Measurements from ENCODE around the gene KIAA1549.
A peak's percentile ranks its signal among the peaks of the same experiment; 100 is the strongest.
"Not testable (repeated sequence)": the region's sequence is repeated elsewhere in the genome, so short reads cannot be mapped to it uniquely, and the experiment has no call there.

The KIAA1549 gene

GRCh38 chr7:138843632-138844580, 137.3 kb downstream of the KIAA1549 start:
- DNase-seq = no peak

GRCh38 chr7:138842111-138842510, 139.1 kb downstream of the KIAA1549 start:
- no peak for DNase-seq

DNA sequence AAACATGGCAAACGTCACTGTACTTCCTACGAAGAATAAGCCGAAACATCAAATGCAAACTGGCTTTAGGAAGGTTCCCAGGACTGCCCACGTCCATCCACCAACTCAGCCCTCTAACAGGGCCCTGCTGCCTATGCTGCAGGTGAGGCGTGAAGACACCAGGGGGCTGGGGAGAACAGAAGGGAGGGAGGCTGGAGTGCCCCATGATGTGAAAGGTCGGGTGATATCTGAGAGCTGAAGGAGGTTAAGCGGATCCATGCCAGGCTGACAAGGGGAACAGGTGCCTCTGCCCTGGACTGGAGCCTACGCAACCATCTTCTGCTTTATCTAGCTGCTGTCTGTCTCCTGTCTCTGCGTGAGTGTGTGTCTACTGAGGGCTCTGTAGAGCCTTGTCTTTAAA, 143.0 kb downstream of the KIAA1549 start:
- peak; percentile 31 for DNase-seq

- peak; percentile 47 for DNase-seq
Observed at GRCh38 chr7:138837627-138838026, 143.6 kb downstream of the KIAA1549 start.

- DNase-seq = no peak
Observed at GRCh38 chr7:138835087-138835486, 146.1 kb downstream of the KIAA1549 start.

GRCh38 chr7:138834583-138834982, 146.6 kb downstream of the KIAA1549 start:
- DNase-seq = no peak

DNA sequence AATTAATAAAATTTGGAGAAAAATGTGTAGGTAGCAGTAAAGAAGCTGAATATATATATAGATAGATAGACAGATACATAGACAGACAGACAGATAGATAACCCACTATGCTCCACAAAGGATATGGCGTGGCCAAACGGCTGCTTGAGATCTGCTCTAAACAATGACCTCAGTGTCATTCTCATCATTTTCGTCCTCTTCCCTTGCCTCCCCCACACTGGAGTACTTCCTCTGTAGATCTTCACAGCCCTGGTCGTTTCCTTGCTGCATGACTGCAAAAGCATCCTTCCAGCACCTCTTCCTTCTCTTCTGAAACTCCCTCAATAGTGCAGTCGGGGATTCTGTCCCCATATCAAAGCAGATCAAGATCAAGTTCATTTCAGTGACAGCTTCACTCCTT, 147.6 kb downstream of the KIAA1549 start:
- no peak for DNase-seq

DNA sequence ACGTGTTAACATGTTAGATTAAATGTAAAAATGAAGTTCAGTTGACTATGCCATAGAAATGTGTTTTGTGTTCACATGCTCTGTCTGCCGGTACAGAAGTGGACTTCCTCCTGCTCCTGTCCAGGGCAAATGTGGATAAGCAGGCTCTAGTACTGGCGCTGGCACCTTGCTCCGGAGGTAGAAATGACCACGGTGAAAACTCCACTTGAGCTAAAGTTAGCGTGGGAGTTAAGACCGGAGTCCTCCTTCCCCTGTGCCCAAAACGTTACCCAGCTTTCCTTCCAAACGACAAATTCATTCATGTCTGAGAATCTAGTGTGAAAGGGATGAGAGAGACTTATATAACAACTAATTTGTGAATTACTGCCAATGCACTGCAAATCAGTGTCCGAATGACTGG, 148.2 kb downstream of the KIAA1549 start:
- no peak for DNase-seq

GRCh38 chr7:138829335-138829734, 151.9 kb downstream of the KIAA1549 start:
- no peak for DNase-seq

DNA sequence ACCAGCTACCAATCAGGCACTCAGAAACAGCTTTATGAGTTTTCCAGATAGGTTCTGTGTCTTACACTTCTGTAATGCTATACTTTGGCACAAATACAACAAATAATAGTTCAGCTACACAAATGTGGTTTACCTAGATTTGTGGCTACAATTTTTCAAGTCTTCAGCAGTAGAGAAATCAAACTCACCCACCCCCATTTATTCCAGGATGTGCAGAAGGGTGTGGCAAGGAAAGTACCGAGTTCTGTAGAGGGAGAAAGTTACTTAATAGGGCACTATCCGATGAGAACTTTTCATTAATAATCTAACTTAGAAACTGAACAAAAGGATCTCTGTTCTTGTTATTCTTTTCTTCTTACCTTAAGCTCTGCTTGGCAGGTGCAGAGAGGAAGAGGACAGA, 152.9 kb downstream of the KIAA1549 start:
- DNase-seq = no peak

DNA sequence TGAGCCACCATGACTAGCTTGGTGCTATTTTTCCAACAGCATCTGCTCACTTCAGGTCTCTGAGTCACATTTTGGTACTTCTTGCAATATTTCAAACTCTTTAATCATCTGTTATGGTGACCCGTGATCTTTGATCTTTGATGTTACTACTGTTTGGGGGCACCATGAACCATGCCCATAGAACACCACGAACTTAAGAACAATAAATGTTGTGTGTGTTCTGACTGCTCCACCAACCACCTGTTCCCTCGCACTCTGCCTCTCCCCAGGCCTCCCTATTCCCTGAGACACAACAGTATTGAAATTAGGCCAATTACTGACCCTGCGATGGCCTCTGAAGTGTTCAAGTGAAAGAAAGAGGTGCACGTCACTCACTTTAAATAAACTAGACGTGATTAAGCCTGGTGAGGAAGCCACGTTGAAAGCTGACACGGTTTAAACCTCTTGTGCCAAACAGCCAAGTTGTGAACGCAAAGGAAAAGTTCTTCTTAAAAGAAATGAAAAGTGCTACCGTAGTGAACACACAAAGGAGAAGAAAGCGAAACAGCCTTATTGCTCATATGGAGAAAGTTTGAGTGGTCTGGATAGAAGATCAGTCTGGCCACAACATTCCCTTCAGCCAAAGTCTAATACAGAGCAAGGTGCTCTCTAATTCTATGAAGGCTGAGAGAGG, 156.0 kb downstream of the KIAA1549 start:
- DNase-seq = no peak

GRCh38 chr7:138822867-138823535, 158.2 kb downstream of the KIAA1549 start:
- no peak for DNase-seq

GRCh38 chr7:138821912-138822311, 159.3 kb downstream of the KIAA1549 start:
- DNase-seq = no peak

GRCh38 chr7:138819625-138820024, 161.6 kb downstream of the KIAA1549 start:
- no peak for DNase-seq

DNA sequence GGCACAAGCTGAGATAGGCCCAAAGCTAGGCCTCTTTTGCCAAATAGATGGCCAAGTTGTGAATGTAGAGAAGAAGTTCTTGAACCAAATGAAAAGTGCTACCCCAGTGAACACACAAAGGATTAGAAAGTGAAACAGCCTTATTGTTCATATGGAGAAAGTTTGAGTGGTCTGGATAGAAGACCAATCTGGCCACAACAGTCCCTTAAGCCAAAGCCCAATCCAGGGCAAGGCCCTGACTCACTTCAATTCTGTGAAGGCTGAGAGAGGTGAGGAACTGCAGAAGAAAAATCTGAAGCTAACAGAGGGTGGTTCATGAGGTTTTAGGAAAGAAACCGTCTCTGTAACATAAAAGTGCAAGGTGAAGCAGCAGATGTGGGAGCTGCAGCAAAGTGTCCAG, 164.5 kb downstream of the KIAA1549 start:
- no peak for DNase-seq

GRCh38 chr7:138814816-138815332, 166.3 kb downstream of the KIAA1549 start:
- DNase-seq = no peak

GRCh38 chr7:138813945-138814344, 167.2 kb downstream of the KIAA1549 start:
- no peak for DNase-seq

DNA sequence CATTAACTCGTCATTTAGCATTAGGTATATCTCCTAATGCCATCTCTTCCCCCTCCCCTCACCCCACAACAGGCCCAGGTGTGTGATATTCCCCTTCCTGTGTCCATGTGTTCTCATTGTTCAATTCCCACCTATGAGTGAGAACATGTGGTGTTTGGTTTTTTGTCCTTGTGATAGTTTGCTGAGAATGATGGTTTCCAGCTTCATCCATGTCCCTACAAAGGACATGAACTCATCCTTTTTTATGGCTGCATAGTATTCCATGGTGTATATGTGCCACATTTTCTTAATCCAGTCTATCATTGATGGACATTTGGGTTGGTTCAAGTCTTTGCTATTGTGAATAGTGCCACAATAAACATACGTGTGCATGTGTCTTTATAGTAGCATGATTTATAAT, 169.9 kb downstream of the KIAA1549 start:
- DNase-seq = not testable (repeated sequence)

DNA sequence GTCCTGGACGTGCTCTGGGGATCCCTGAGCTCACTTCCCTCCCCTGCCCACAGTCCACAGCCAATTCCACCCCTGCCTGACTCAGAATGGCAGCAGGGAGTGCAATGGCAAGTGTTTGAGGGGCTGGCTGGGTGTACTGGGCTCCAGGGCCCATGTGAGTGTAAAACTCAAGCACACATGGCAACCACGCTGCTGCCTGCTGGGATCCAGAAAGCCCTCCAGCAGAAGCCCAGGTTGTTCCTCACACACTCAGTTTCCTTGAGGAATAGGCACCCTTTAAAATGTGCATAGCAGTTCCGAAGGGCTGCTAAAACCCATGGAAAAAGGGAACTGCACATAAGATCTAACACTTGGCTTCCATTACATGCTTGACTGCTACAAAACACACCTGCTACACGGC, 171.8 kb downstream of the KIAA1549 start:
- no peak for DNase-seq

GRCh38 chr7:138804618-138805017, 176.6 kb downstream of the KIAA1549 start:
- no peak for DNase-seq

DNA sequence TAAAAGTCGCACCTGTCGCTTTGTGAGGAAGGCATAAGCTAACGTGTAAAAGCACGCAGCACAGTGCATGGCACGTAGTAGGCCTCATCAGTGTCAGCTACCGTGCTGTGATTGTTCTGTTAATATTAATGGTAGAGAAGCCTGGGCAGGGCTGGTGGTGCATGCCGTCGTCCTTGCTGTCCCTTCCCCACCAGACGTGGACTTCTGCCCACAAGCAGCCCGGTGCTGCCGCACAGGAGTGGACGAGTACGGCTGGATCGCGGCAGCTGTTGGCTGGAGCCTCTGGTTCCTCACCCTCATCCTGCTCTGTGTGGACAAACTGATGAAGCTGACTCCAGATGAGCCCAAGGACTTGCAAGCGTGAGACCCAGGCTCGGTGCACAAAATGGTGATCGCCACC, 178.5 kb downstream of the KIAA1549 start:
- DNase-seq = no peak

DNA sequence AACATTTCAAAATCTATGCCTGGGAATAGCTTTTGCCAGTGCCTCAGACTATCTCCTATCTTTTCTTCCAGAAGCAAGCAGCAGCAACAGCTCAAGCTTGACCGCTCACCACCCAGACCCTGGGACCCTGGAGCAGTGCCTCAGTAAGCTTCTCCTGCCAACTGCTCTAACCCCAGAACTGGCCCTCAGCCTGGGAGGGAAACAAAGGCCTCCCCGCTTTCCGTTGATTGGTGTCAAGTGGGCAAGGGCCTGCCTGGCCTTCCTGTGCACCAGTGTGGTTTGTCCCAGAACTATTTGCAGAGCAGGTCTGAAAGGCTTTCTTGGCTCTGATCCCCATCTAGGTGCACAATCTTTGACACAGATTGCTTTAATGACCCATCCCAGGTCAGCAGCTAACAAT, 179.9 kb downstream of the KIAA1549 start:
- DNase-seq = no peak

GRCh38 chr7:138799336-138800000, 181.7 kb downstream of the KIAA1549 start:
- DNase-seq = no peak

All from femur (tissue), 1 donor.